GM19351 (cell line): ENCODE data around the gene KMT2B.

Experiments used
- ATAC-seq: cut with Tn5 transposase; IDR thresholded peaks from one replicate; pipeline ENCODE4 v1.9.1; 2021; ENCODE audit warnings: mild to moderate bottlenecking, moderate library complexity; ENCODE audit not compliant: unreplicated experiment

Gene KMT2B

DNA sequence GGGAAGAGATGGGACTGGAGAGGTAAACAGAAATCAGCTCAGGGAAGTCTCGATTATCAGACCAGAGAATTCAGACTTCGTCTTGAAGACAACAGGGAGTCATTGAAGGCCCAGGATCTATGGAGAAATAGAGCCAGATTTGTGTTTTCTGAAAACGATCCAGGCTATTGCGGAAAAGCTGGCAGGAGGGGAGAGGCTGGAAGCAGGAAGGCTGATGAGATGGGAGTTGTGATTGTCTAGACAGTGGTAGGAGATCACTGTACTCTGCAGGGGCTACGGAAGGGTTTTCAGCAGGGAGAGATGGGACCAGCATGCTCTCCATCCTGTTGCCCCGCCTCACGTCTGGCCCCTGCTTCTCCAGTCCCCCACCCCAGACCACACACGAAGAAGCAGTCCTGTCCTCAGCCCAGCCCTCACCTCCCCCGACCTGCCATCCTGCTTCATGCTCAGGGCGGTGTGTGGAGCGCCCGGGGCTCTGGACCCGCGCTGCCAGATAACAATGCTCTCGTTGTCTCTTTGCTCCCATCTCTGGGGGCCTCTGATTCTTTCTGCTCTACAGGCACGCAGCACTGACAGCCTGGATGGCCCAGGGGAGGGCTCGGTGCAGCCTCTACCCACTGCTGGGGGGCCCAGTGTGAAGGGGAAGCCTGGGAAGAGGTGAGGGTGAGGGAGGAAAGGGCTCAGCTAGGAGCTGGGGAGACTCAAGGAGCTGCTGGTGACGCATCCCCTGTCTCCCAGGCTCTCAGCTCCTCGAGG, 59.5 kb downstream of the KMT2B start:
- ATAC-seq, result no peak

GRCh38 chr19:35777961-35778360, 60.2 kb downstream of the KMT2B start:
- no peak for ATAC-seq

DNA sequence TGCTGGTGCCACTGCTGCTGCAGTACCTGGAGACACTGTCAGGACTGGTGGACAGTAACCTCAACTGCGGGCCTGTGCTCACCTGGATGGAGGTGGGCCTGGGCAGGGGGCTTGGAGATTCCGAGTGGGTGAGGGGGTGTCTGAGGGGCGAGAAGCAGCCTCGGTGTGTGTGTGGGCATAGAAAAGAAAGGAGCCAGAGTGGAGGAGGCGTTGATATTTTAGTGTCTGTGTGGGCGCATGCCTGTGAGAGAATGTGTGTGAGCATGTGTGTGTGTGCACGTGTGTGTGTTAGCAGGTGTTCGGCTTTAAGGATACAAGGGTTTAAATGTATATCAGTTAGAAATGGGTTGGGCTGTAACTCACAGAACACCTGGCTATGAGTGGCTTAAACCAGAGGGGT, 61.2 kb downstream of the KMT2B start:
- ATAC-seq, result no peak

GRCh38 chr19:35780058-35780457, 62.3 kb downstream of the KMT2B start:
- no peak for ATAC-seq

GRCh38 chr19:35780717-35781116, 62.9 kb downstream of the KMT2B start:
- ATAC-seq, result no peak

DNA sequence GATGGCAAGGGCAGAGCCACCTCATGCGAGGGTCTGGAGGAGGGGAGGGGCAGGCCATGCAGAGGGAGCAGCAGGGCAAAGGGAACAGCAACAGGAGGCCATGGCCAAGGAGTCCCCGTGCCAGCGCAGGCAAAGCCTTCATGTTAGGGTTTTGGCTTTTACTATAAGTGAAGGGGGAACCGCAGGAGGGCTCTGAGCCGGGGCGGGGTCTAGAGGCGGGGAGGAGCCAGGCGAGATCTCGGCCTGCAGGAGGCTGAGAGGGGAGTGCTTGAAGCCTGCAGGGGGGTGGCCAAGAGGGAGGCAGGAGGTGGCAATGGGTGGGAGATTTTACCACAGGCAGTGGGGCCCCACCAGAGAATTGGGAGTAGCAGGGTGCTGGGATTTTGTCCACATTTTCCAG, 63.8 kb downstream of the KMT2B start:
- ATAC-seq, result no peak

DNA sequence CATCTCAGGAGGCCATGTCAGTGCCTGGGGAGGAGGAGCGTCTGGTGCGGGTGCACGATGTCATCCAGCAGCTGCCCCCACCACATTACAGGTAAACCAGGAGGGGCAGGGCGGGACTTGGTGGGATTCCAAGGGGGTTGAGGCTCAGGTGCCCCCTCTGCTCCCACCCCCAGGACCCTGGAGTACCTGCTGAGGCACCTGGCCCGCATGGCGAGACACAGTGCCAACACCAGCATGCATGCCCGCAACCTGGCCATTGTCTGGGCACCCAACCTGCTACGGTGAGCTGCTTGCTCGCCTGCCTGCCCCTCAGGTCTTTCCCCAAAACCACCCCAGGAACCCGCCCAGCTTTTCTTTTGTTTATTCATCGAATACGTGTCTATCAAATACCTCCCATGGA, 64.8 kb downstream of the KMT2B start:
- no peak for ATAC-seq

DNA sequence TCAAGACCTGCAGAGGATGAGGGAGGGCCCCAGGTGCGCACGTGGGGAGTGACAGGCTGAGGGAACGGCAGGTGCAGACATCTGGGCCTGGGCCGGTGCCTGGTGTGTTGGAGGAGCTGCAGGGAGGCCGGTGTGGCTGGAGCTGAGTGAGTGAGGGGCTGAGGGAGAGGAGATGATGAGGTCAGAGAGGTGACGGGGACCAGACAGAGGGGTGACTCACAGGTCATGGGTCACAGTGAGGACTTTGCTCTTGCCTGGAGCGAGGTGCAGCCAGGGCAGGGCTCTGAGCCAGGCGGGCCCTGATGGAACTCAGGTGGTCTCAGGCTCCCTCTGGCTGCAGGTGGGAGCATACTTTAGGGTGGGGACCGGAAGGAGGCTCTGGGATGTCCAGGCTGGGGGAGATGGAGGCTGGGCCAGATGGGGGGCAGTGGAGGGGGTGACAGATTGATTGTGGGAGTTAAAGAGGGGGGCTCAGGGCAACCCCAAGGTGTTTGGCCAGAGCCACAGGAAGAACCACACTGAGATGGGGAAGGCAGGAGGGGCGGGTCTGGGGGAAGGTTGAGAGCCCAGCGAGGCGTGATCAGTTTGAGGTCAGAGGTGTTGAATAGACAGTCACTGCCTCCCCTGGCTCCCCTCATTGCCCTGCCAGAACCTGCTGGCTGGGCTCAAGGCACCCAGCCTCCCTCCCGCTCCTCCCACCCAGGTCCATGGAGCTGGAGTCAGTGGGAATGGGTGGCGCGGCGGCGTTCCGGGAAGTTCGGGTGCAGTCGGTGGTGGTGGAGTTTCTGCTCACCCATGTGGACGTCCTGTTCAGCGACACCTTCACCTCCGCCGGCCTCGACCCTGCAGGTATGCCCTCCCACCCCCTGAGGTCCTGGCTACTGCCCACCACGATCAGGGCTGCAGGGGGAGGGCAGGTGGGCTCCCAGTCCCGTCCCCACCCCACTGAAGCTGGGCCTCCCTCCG, 65.9 kb downstream of the KMT2B start:
- no peak for ATAC-seq

DNA sequence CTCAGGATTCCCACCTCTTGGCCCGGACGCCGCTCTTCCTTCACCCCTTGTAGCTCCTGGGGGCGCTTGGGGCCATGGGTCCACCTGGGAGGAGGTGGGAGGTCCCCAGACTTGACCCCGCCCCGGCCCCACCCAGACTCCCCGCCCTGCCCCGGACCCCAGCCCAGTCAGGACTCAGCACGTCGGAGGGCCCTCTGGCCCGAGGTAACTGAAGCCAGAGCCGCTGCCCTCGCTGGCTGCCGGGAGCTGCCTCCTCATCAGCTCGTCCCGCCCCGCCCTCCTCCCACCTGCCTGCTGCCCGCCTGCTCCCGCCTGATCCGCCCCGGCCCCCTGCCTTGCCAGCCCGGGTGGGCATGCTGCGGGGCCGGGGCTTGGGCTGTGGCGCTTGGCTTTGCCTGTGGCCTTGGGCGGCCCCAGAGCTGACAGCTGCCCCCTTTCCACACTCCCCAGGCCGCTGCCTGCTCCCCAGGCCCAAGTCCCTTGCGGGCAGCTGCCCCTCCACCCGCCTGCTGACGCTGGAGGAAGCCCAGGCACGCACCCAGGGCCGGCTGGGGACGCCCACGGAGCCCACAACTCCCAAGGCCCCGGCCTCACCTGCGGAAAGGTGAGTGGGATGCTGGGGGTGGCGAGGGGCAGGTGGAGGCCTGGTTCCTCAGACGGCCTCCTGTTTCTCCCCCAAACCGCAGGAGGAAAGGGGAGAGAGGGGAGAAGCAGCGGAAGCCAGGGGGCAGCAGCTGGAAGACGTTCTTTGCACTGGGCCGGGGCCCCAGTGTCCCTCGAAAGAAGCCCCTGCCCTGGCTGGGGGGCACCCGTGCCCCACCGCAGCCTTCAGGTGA, 66.9 kb downstream of the KMT2B start:
- ATAC-seq, result no peak

- ATAC-seq, result no peak
Measured at GRCh38 chr19:35785339-35785627, 67.5 kb downstream of the KMT2B start.

DNA sequence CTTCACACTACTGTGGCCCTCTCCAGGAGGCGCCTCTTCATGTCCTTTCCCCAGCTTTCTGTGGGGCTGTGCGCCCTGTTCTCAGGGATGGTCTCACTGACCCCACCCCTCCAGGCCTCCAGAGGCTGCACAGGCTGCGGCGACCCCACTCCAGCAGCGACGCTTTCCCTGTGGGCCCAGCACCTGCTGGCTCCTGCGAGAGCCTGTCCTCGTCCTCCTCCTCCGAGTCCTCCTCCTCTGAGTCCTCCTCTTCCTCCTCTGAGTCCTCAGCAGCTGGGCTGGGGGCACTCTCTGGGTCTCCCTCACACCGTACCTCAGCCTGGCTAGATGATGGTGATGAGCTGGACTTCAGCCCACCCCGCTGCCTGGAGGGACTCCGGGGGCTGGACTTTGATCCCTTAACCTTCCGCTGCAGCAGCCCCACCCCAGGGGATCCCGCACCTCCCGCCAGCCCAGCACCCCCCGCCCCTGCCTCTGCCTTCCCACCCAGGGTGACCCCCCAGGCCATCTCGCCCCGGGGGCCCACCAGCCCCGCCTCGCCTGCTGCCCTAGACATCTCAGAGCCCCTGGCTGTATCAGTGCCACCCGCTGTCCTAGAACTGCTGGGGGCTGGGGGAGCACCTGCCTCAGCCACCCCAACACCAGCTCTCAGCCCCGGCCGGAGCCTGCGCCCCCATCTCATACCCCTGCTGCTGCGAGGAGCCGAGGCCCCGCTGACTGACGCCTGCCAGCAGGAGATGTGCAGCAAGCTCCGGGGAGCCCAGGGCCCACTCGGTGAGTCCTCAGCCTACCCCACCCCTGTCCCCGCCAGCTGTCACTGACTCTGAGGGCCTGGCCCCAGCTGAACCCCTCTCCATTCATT, 68.7 kb downstream of the KMT2B start:
- no peak for ATAC-seq

DNA sequence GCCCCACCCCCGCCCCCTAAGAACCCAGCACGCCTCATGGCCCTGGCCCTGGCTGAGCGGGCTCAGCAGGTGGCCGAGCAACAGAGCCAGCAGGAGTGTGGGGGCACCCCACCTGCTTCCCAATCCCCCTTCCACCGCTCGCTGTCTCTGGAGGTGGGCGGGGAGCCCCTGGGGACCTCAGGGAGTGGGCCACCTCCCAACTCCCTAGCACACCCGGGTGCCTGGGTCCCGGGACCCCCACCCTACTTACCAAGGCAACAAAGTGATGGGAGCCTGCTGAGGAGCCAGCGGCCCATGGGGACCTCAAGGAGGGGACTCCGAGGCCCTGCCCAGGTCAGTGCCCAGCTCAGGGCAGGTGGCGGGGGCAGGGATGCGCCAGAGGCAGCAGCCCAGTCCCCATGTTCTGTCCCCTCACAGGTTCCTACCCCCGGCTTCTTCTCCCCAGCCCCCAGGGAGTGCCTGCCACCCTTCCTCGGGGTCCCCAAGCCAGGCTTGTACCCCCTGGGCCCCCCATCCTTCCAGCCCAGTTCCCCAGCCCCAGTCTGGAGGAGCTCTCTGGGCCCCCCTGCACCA, 69.5 kb downstream of the KMT2B start:
- ATAC-seq, result no peak
